ENCODE data around the gene LRFN3.
"Not testable (repeated sequence)": the region's sequence is repeated elsewhere in the genome, so short reads cannot be mapped to it uniquely, and the experiment has no call there.

The LRFN3 gene, protein sequence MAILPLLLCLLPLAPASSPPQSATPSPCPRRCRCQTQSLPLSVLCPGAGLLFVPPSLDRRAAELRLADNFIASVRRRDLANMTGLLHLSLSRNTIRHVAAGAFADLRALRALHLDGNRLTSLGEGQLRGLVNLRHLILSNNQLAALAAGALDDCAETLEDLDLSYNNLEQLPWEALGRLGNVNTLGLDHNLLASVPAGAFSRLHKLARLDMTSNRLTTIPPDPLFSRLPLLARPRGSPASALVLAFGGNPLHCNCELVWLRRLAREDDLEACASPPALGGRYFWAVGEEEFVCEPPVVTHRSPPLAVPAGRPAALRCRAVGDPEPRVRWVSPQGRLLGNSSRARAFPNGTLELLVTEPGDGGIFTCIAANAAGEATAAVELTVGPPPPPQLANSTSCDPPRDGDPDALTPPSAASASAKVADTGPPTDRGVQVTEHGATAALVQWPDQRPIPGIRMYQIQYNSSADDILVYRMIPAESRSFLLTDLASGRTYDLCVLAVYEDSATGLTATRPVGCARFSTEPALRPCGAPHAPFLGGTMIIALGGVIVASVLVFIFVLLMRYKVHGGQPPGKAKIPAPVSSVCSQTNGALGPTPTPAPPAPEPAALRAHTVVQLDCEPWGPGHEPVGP

DNA sequence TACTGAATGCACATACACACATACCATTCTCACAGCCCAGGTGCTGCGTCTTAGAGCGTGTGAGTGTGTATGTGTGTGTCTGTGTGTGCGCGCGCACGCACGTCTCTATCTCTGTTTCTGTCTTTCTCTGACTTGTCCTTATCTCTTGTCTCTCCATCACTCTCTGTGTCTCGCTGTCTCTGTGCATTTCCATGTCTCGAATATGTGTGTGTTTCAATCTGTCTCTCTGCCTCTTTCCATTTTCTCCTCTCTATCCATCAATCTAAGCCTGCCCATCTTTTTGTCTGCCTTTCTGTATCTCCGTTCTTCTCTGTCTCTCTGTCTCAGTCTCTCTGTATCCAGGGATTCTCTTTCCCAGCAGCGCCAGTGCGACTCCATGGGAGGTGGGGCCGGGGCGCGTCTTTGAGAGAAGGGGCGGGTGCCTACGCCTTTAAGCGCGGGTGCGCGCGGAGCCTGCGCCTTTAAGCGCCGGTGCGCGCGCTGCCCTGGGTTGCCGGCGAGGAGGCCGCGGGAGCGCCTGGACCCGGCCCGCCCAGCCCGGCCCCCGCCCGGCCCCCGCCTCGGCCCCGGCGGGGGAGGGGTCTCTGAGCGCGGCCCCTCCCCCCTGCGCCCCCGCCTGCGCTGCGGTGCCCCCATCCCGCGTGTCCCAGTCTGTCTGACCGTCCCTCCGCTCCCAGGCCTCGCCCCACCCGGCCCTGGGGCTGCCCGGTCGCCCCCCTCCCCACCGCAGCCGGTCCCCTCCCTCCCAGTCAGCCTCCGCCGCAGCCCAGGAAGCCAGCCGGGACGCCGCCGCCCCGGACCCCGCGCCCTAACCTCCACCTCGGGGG, at the start of gene LRFN3:
Gene LRFN3 (plus strand): TSS at position 464 of the 827 bp plus-strand sequence. CDS start 3,052 bp downstream, outside the sequence.
- TF ChIP-seq, protein P1, sequence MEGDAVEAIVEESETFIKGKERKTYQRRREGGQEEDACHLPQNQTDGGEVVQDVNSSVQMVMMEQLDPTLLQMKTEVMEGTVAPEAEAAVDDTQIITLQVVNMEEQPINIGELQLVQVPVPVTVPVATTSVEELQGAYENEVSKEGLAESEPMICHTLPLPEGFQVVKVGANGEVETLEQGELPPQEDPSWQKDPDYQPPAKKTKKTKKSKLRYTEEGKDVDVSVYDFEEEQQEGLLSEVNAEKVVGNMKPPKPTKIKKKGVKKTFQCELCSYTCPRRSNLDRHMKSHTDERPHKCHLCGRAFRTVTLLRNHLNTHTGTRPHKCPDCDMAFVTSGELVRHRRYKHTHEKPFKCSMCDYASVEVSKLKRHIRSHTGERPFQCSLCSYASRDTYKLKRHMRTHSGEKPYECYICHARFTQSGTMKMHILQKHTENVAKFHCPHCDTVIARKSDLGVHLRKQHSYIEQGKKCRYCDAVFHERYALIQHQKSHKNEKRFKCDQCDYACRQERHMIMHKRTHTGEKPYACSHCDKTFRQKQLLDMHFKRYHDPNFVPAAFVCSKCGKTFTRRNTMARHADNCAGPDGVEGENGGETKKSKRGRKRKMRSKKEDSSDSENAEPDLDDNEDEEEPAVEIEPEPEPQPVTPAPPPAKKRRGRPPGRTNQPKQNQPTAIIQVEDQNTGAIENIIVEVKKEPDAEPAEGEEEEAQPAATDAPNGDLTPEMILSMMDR (IDR thresholded peaks at IDR 0.05; ENCODE audit: low read depth, low read length, missing control alignments) = no peak
- H3K4me3 ChIP-seq (ENCODE audit: low read depth, low read length) = peak within 1 kb of the TSS; percentile 57
- in situ Hi-C loops (cut with HindIII; ENCODE audit: low sequenced_read_pairs) = no loop called here
- peak; percentile 16 for DNase-seq (ENCODE audit: low read depth)

DNA sequence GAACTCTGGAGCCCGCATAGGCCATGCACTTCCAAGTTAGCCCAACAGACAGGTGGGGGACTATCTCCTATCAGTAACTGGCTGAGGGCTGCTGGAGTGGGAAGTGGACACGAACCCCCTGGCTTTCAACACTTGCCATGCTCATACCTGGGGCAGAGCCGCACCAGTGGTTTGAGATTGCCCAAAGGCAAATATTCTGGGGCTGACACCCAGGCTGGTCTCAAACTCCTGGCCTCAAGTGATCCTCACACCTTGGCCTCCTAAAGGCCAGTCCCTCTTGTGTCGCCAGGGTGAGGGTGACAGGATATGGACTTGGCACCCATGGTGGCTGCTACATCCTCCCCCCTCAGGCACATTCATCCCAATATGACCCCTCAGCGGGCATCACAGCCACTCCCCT, 49.0 kb upstream of the LRFN3 start:
- H3K4me3 ChIP-seq (ENCODE audit: low read depth, low read length) = no peak overlapping the region
- in situ Hi-C loops (cut with HindIII; ENCODE audit: low sequenced_read_pairs) = no loop called here
- TF ChIP-seq, protein P1 (IDR thresholded peaks at IDR 0.05; ENCODE audit: low read depth, low read length, missing control alignments) = no peak
- DNase-seq (ENCODE audit: low read depth) = no peak

DNA sequence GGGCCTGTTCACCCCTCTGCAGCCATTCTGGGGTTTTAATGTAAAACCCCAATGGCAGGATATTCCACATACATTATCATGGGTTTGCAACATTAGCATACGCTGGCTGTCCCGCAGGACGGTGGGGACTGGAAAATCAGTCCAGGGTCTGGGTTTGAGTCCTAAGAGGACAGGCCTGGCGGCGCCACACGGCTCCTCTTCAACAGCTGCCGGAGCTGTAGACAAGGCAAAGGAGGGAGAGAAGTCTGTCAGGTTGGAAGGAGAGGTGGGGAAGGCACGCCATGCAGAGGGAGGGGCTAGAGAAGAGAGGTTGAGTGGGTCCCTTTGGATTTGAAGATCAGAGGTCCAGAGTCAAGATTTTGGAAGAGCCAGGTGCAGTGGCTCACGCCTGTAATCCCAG, 47.8 kb upstream of the LRFN3 start:
- H3K4me3 ChIP-seq (ENCODE audit: low read depth, low read length) = no peak overlapping the region
- in situ Hi-C loops (cut with HindIII; ENCODE audit: low sequenced_read_pairs) = no loop called here
- DNase-seq (ENCODE audit: low read depth) = no peak
- TF ChIP-seq, protein P1 (IDR thresholded peaks at IDR 0.05; ENCODE audit: low read depth, low read length, missing control alignments) = no peak

DNA sequence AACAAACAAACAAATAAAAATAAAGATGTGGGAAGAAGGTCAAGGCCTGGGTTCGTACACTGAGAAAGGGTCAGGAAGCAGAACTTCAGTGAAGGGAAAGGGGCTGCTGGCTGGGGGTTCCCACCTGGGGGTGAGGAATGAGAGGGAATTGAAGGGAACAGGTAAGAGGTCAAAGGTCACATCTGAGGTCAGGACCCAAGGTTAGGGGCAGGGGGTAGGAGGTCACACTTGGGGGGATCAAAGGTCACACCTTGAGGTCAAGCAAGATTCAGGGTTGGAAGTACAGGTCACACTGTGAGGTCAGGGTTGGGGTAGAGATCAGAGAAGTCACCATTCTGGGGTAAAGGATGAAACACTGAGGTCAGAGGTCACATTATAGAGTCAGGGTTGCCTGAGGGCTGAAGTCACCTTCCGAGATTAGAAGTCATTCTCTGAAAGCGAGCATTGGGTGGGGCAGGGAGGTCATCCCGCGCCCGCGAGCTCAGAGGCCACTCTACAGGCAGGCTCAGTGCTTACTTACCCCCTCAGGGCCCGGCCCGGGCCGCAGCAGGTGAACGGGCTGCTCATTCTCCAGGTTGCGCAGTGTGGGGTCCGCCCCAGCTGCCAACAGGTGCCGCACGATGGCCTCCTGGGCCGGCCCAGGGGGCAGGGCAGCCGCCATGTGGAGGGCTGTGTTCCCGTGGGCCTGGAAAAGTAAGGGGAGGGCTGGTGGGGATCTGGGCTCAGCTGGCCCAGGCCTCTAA, 46.6 kb upstream of the LRFN3 start:
- no peak for DNase-seq (ENCODE audit: low read depth)
- in situ Hi-C loops (cut with HindIII; ENCODE audit: low sequenced_read_pairs) = no loop called here
- H3K4me3 ChIP-seq (ENCODE audit: low read depth, low read length) = no peak overlapping the region
- TF ChIP-seq, protein P1 (IDR thresholded peaks at IDR 0.05; ENCODE audit: low read depth, low read length, missing control alignments) = no peak

DNA sequence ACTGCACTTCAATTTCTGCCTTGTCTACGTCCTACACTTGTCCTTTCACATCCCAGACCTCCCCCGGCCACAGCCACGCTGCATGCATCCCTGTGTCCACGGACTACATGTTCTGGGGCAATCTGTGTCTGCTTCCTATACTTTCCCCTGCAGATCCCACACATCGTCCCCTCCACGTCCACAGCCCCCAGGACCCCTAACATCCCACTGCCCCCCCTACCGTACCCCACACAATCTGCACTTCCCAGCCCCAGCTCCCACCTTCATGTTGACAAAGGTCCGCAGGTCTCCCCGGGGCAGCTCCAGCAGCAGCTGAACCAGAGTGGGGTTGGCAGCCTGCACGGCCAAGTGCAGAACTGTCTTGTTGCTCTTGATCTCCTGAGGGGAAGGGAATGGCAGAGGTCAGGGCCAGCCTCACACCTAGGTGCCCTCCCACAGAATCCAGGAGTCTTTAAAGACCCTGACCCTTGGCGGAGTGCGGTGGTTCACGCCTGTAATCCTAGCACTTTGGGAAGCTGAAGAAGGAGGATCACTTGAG, 46.0 kb upstream of the LRFN3 start:
- TF ChIP-seq, protein P1 (IDR thresholded peaks at IDR 0.05; ENCODE audit: low read depth, low read length, missing control alignments) = no peak
- in situ Hi-C loops (cut with HindIII; ENCODE audit: low sequenced_read_pairs) = no loop called here
- no peak overlapping the region for H3K4me3 ChIP-seq (ENCODE audit: low read depth, low read length)
- DNase-seq (ENCODE audit: low read depth) = no peak

DNA sequence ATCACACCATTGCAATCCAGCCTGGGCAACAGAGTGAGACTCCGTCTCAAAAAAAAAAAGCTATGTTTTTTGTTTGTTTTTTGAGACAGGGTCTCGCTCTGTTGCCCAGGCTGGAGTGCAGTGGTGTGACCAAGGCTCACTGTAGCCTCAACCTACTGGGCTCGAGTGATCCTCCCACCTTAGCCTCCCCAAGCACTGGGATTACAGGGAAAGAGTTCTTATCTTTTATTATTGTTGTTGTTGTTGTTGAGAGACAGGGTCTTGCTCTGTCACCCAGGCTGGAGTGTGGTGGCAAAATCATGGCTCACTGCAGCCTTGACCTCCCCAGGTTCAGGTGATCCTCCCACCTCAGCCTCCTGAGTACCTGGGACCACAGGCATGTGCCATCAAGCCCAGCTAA, 44.4 kb upstream of the LRFN3 start:
- DNase-seq (ENCODE audit: low read depth); H3K4me3 ChIP-seq (ENCODE audit: low read depth, low read length); in situ Hi-C loops (cut with HindIII; ENCODE audit: low sequenced_read_pairs): not testable (repeated sequence)

All from astrocyte of the cerebellum (primary cell).